Fibroblast of skin of left quadriceps (primary cell): ENCODE data around the gene TAAR1.
"Not testable (repeated sequence)": the region's sequence is repeated elsewhere in the genome, so short reads cannot be mapped to it uniquely, and the experiment has no call there.

Experiments
- DNase-seq, 2 experiments: peaks; one replicate each; pipeline ENCODE4 v3.0.0-alpha.2; 2013; ENCODE audit warnings: low read depth in 2 of 2

The TAAR1 gene

GRCh38 chr6:132659082-132659481 lies at the start of gene TAAR1:
Gene TAAR1, minus strand, starts transcription at chr6:132659182. Its CDS starts 13,179 bp downstream, at chr6:132646003.
- DNase-seq, result no peak

- DNase-seq, result no peak
Observed at GRCh38 chr6:132708771-132709170, 49.8 kb upstream of the TAAR1 start.

GRCh38 chr6:132708002-132708401 lies 49.0 kb upstream of the TAAR1 start:
- DNase-seq, result no peak

GRCh38 chr6:132706756-132707155 lies 47.8 kb upstream of the TAAR1 start:
- DNase-seq, result not testable (repeated sequence)

GRCh38 chr6:132703936-132704335 lies 45.0 kb upstream of the TAAR1 start:
- DNase-seq, result no peak

GRCh38 chr6:132698608-132699007 lies 39.6 kb upstream of the TAAR1 start:
- no peak for DNase-seq

GRCh38 chr6:132695773-132696172 lies 36.8 kb upstream of the TAAR1 start:
- no peak for DNase-seq

- DNase-seq, result no peak
Observed at GRCh38 chr6:132693478-132693877, 34.5 kb upstream of the TAAR1 start.

GRCh38 chr6:132690678-132691077 lies 31.7 kb upstream of the TAAR1 start:
- DNase-seq, result no peak

- no peak for DNase-seq
Observed at GRCh38 chr6:132687306-132687705, 28.3 kb upstream of the TAAR1 start.

- DNase-seq, result no peak
Observed at GRCh38 chr6:132686531-132686930, 27.5 kb upstream of the TAAR1 start.

- DNase-seq, result no peak
Observed at GRCh38 chr6:132685009-132685408, 26.0 kb upstream of the TAAR1 start.

GRCh38 chr6:132684272-132684671 lies 25.3 kb upstream of the TAAR1 start:
- DNase-seq, result no peak

- DNase-seq, result peak in 1 of 2 experiments; percentile 3
Observed at GRCh38 chr6:132683543-132683942, 24.6 kb upstream of the TAAR1 start.

- not testable (repeated sequence) for DNase-seq
Observed at GRCh38 chr6:132679094-132679493, 20.1 kb upstream of the TAAR1 start.

GRCh38 chr6:132675749-132676148 lies 16.8 kb upstream of the TAAR1 start:
- DNase-seq, result no peak

GRCh38 chr6:132675002-132675401 lies 16.0 kb upstream of the TAAR1 start:
- DNase-seq, result no peak

GRCh38 chr6:132673376-132674094 lies 14.6 kb upstream of the TAAR1 start:
- no peak for DNase-seq

- no peak for DNase-seq
Observed at GRCh38 chr6:132671295-132671694, 12.3 kb upstream of the TAAR1 start.

GRCh38 chr6:132669690-132670291 lies 10.8 kb upstream of the TAAR1 start:
- DNase-seq, result peak in 1 of 2 experiments; percentile 8

- DNase-seq, result no peak
Observed at GRCh38 chr6:132666118-132666517, 7.1 kb upstream of the TAAR1 start.

- DNase-seq, result no peak
Observed at GRCh38 chr6:132664309-132665034, 5.5 kb upstream of the TAAR1 start.

- no peak for DNase-seq
Observed at GRCh38 chr6:132663661-132664060, 4.7 kb upstream of the TAAR1 start.
